Vagina (tissue), 2 donors: ENCODE results near the gene SRPX2. TPM values are rescaled to one million over a fixed set of nuclear protein-coding genes. Genes with fewer than 3 reads are reported as not detected.

Experiments
- DNase-seq, 2 donors: peaks; one replicate each; pipeline ENCODE4 v3.0.0-alpha.2; 2017; ENCODE audit errors: extremely low spot score in 2 of 2
- H3K27ac ChIP-seq: fragments of 200-600 bp; sonication (generic); one replicate; pipeline ENCODE4 v1.5.1; 2019
- H3K27me3 ChIP-seq: fragments of 200-600 bp; sonication (generic); one replicate; pipeline ENCODE4 v1.5.1; 2019
- H3K36me3 ChIP-seq, 2 donors: fragments of 200-600 bp; sonication (generic); one replicate each; pipeline ENCODE4 v1.5.1; 2017 to 2019
- H3K4me1 ChIP-seq: fragments of 200-600 bp; sonication (generic); one replicate; pipeline ENCODE4 v1.5.1; 2019
- H3K4me3 ChIP-seq, 2 donors: fragments of 200-600 bp; sonication (generic); 1 replicate in 1 of 2; 2 replicates in 1 of 2; pipeline ENCODE4 v1.5.1; 2016 to 2019
- H3K9me3 ChIP-seq: fragments of 200-600 bp; sonication (generic); one replicate; pipeline ENCODE4 v1.5.1; 2019
- CTCF ChIP-seq, 3 experiments: fragments of 450-650 bp in 2 of 3; fragments of 200-600 bp in 1 of 3; sonication (generic) in 1 of 3; IDR thresholded peaks; one replicate each; pipeline ENCODE4 v1.5.1; 2017 to 2019; ENCODE audit warnings: antibody characterized with exemption in 3 of 3, mild to moderate bottlenecking in 2 of 3, moderate library complexity in 2 of 3
- POLR2A ChIP-seq, 2 donors: fragments of 450-650 bp; IDR thresholded peaks; one replicate each; pipeline ENCODE4 v1.6.1; 2017; ENCODE audit warnings: antibody characterized with exemption in 2 of 2, mild to moderate bottlenecking in 2 of 2, moderate library complexity in 2 of 2
- POLR2AphosphoS5 ChIP-seq, 2 donors: sonication (generic); formaldehyde crosslinking; IDR thresholded peaks; one replicate each; pipeline ENCODE4 v1.9.0; 2017; ENCODE audit warnings: antibody characterized with exemption in 2 of 2, mild to moderate bottlenecking in 2 of 2, low read depth in 1 of 2; ENCODE audit not compliant: insufficient read depth in 1 of 2
- intact Hi-C: fragments of 100-400 bp; cut with DNase I; formaldehyde crosslinking; loops from one replicate; pipeline ENCODE4 v1.15.1; 2023
- total RNA-seq: library from RNA; depleted of rRNA; stranded (reverse); fragments of >200 nt; gene quantifications from one replicate; pipeline ENCODE4 v1.2.3, GENCODE V29; 2016

Gene SRPX2
- total RNA-seq, 1 donor from 2014 or later: 50.6 TPM

DNA sequence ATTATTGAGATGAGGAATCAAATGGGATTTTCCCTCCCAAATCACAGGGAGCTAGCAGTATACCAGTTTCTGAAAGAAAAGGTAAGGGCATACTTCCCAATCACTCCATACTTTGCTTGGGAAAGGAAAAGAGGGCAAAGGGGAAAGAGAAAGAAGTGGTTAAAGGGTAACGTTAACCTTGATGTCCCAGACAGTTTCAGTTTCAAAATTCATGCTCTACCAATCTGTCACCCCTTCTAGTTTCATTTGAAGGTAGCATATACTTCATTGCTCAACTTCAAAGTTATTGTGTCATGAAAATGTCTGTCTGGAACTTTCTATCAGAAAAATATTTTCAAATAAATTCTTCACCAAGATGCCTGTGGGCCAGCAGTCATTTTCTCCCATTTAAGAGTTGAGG is 43.2 kb upstream of the SRPX2 start:
- intact Hi-C loops: no loop called here
- no peaks in the 10 kb centered on the region for H3K36me3 ChIP-seq
- no peak for DNase-seq
- no peaks in the 10 kb centered on the region for H3K4me1 ChIP-seq
- no peak overlapping the region for H3K27ac ChIP-seq
- no peaks in the 10 kb centered on the region for H3K27me3 ChIP-seq
- H3K9me3 ChIP-seq: no peaks in the 10 kb centered on the region
- no peak for TF ChIP-seq POLR2A (IDR thresholded peaks at IDR 0.05)
- no peak for TF ChIP-seq CTCF (IDR thresholded peaks at IDR 0.05)
- no peak for TF ChIP-seq POLR2AphosphoS5 (IDR thresholded peaks at IDR 0.05; ENCODE audit: insufficient read depth in 1 of 2, low read depth in 1 of 2)
- H3K4me3 ChIP-seq: no peak overlapping the region

DNA sequence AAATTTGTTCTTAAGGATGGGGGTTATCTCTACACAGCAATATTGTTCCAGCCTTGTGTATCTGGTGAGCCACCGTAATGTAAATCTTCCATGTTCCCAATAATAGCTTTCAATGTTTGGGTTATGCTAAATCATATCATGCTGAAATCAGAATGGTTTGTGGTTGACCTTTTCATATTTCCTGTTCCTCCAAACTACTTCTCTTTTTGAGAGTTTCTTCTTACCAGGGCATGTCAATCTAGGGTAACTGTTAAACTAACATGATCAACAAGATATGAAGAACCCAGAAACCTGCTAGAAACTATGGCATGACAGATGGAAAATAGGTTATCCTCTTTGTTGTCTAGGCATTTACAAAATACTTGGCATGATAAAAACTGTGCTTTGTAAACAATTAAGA is 37.2 kb upstream of the SRPX2 start:
- DNase-seq: no peak
- Histone ChIP-seq H3K27me3 (no peaks in the 10 kb centered on the region), H3K9me3 (no peaks in the 10 kb centered on the region), H3K4me1 (no peaks in the 10 kb centered on the region), H3K4me3 (no peak overlapping the region), H3K27ac (no peak overlapping the region), H3K36me3 (no peaks in the 10 kb centered on the region)
- TF ChIP-seq CTCF (IDR thresholded peaks at IDR 0.05) (no peak), POLR2A (IDR thresholded peaks at IDR 0.05) (no peak), POLR2AphosphoS5 (IDR thresholded peaks at IDR 0.05; ENCODE audit: insufficient read depth in 1 of 2, low read depth in 1 of 2) (no peak)
- intact Hi-C loops: no loop called here

GRCh38 chrX:100609591-100609990 is 34.4 kb upstream of the SRPX2 start:
- no peak overlapping the region for H3K27ac ChIP-seq
- TF ChIP-seq POLR2AphosphoS5 (IDR thresholded peaks at IDR 0.05; ENCODE audit: insufficient read depth in 1 of 2, low read depth in 1 of 2) (no peak), POLR2A (IDR thresholded peaks at IDR 0.05) (no peak), CTCF (IDR thresholded peaks at IDR 0.05) (no peak)
- no peaks in the 10 kb centered on the region for H3K36me3 ChIP-seq
- DNase-seq: no peak
- H3K4me1 ChIP-seq: no peaks in the 10 kb centered on the region
- intact Hi-C loops: no loop called here
- no peaks in the 10 kb centered on the region for H3K27me3 ChIP-seq
- no peaks in the 10 kb centered on the region for H3K9me3 ChIP-seq
- no peak overlapping the region for H3K4me3 ChIP-seq

DNA sequence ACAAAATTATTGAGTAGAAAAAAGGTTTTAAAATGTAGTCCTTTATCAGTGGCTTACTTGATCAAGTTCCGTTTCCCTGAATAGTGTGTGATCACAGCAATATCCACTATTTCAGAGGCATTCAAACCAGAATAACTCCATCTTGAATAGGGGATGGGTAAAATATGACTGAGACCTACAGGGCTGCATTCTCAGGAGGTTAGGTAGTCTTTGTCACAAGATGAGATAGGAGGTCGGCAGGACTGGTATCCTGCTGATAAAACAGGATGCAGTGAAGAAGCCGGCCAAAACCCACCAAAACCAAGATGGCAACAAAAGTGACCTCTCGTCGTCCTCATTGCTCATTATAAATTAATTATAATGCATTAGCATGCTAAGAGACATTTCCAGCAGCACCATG is 32.0 kb upstream of the SRPX2 start:
- TF ChIP-seq CTCF (IDR thresholded peaks at IDR 0.05): no peak
- TF ChIP-seq POLR2AphosphoS5 (IDR thresholded peaks at IDR 0.05; ENCODE audit: insufficient read depth in 1 of 2, low read depth in 1 of 2): no peak
- TF ChIP-seq POLR2A (IDR thresholded peaks at IDR 0.05): no peak
- no peak overlapping the region for H3K4me3 ChIP-seq
- no peak for DNase-seq
- no peak overlapping the region for H3K27ac ChIP-seq
- no peaks in the 10 kb centered on the region for H3K27me3 ChIP-seq
- intact Hi-C loops: no loop called here
- no peaks in the 10 kb centered on the region for H3K36me3 ChIP-seq
- H3K4me1 ChIP-seq: no peaks in the 10 kb centered on the region
- no peaks in the 10 kb centered on the region for H3K9me3 ChIP-seq

GRCh38 chrX:100615005-100615404 is 29.0 kb upstream of the SRPX2 start:
- H3K4me1 ChIP-seq: no peaks in the 10 kb centered on the region

More at GRCh38 chrX:100615005-100615404, 29.0 kb upstream of the SRPX2 start:
- no peaks in the 10 kb centered on the region for H3K9me3 ChIP-seq
- DNase-seq: no peak
- H3K36me3 ChIP-seq: no peaks in the 10 kb centered on the region
- no peaks in the 10 kb centered on the region for H3K27me3 ChIP-seq
- intact Hi-C loops: no loop called here
- TF ChIP-seq POLR2AphosphoS5 (IDR thresholded peaks at IDR 0.05; ENCODE audit: insufficient read depth in 1 of 2, low read depth in 1 of 2): no peak
- peak in 1 of 3 experiments; percentile 26 for TF ChIP-seq CTCF (IDR thresholded peaks at IDR 0.05)
- H3K27ac ChIP-seq: no peak overlapping the region
- H3K4me3 ChIP-seq: no peak overlapping the region
